SIG-M5 (cell line): ENCODE results near the gene HIRA.
A peak's percentile ranks its signal among the peaks of the same experiment; 100 is the strongest.
"Not testable (repeated sequence)": the region's sequence is repeated elsewhere in the genome, so short reads cannot be mapped to it uniquely, and the experiment has no call there.

Experiments used
- DNase-seq: peaks from one replicate; lab custom pipeline; 2025; lab: John Stamatoyannopoulos, UW

The HIRA gene

GRCh38 chr22:19382240-19382639 lies 49.3 kb downstream of the HIRA start:
- DNase-seq: no peak

GRCh38 chr22:19378344-19378674 lies 53.2 kb downstream of the HIRA start:
- DNase-seq: no peak

GRCh38 chr22:19377565-19378343 lies 53.8 kb downstream of the HIRA start:
- no peak for DNase-seq

GRCh38 chr22:19376971-19377370 lies 54.6 kb downstream of the HIRA start:
- no peak for DNase-seq

GRCh38 chr22:19376247-19376646 lies 55.3 kb downstream of the HIRA start:
- DNase-seq: no peak

GRCh38 chr22:19375435-19375834 lies 56.1 kb downstream of the HIRA start:
- no peak for DNase-seq

GRCh38 chr22:19374410-19374809 lies 57.1 kb downstream of the HIRA start:
- no peak for DNase-seq

GRCh38 chr22:19373450-19373849 lies 58.1 kb downstream of the HIRA start:
- DNase-seq: no peak

- no peak for DNase-seq
Measured at GRCh38 chr22:19371893-19372292, 59.6 kb downstream of the HIRA start.

- DNase-seq: no peak
Measured at GRCh38 chr22:19368876-19369275, 62.7 kb downstream of the HIRA start.

GRCh38 chr22:19367763-19368367 lies 63.7 kb downstream of the HIRA start:
- DNase-seq: no peak

GRCh38 chr22:19363541-19363940 lies 68.0 kb downstream of the HIRA start:
- DNase-seq: not testable (repeated sequence)

- peak; percentile 20 for DNase-seq
Measured at GRCh38 chr22:19361501-19362103, 69.9 kb downstream of the HIRA start.

GRCh38 chr22:19360862-19361261 lies 70.7 kb downstream of the HIRA start:
- DNase-seq: no peak

- DNase-seq: no peak
Measured at GRCh38 chr22:19360300-19360792, 71.2 kb downstream of the HIRA start.

GRCh38 chr22:19359554-19360299 lies 71.8 kb downstream of the HIRA start:
- no peak for DNase-seq

GRCh38 chr22:19358703-19359553 lies 72.6 kb downstream of the HIRA start:
- DNase-seq: no peak

GRCh38 chr22:19358195-19358594 lies 73.3 kb downstream of the HIRA start:
- DNase-seq: no peak

GRCh38 chr22:19357270-19358105 lies 74.0 kb downstream of the HIRA start:
- no peak for DNase-seq

- no peak for DNase-seq
Measured at GRCh38 chr22:19356708-19357269, 74.7 kb downstream of the HIRA start.
